ENCODE data around the gene CCDC14. TPM values are rescaled to one million over a fixed set of nuclear protein-coding genes. Genes with fewer than 3 reads are reported as not detected.

Gene CCDC14
- total and polyA plus RNA-seq, 5 donors from 2014 or later = 4.1 to 50.5 (median 9.0) TPM

DNA sequence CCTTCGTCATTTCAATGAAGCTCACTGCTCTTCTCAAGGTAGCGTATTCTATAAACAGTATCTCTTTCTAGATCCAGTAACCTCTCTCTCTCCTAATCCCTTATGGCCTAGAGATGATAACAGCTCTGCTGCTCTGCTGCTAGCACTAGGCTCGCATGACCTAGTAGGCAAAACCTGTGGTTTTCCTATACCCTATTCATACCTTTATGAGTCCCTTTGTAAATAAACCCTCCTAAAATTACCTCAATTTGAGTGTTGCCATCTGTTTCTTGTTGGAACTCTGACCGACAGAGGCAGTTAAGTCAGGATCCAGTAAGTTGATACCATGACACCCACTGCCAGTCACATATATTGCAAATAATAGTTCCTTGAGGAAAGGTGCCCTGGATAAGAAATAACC, 7.3 kb downstream of the CCDC14 start:
- Histone ChIP-seq H3K4me1 (ENCODE audit: control insufficient read depth, insufficient read depth, low read length, poor library complexity, severe bottlenecking) (peaks cover under 1% of the 10 kb centered on the region), H3K27me3 (ENCODE audit: control insufficient read depth, insufficient read depth, low read length) (no peaks in the 10 kb centered on the region), H3K36me3 (ENCODE audit: control insufficient read depth, insufficient read depth, low read length) (peaks cover 19% of the 10 kb centered on the region), H3K27ac (ENCODE audit: insufficient read depth, low read length, poor library complexity, severe bottlenecking) (no peak overlapping the region), H3K9me3 (ENCODE audit: control insufficient read depth in 2 of 2, low read length in 2 of 2) (no peaks in the 10 kb centered on the region), H3K4me3 (ENCODE audit: low read depth, low read length) (no peak overlapping the region)
- Mint-ChIP-seq H3K9me3 (no peaks in the 10 kb centered on the region), H3K4me3 (no peak overlapping the region), H3K36me3 (peaks cover 16% of the 10 kb centered on the region), H3K4me1 (peaks cover 12 to 20% (median 15%) of the 10 kb centered on the region in 4 donors), H3K27me3 (no peaks in the 10 kb centered on the region), H3K27ac (no peak overlapping the region)
- DNase-seq = no peak
- ATAC-seq (ENCODE audit: low read depth in 2 of 2) = no peak

DNA sequence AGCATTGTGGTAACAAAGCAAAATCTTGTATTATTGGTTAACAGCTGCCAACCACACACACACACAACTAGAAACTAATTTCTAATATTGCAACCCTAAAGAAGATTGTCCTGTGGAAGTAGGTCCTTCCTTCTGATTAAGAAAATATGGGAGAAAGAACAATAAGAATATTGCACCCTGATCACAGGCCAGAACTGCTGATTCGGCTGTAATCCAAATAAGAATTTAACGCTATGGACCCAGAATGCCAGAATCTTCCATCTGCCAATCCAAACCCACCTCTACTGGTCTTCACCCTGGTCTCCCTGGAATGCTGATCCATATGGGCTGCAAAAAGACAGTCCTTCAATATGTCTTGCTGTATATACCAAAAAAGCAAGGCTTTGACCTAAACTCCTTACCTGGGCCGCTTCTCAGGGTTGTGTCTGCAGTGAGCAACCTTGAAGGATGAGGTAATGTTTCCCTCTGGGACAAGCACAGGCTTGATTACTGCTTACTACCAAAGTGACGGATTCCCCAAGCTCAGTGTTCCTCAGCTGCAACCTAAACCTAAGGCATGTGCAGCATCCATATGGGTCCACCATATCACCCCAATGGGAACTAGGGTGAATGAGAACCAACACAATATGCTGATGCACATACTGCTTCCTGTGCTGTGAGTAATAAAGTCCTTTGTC, 8.0 kb downstream of the CCDC14 start:
- Mint-ChIP-seq H3K36me3 (peaks cover 20% of the 10 kb centered on the region), H3K27ac (no peak overlapping the region), H3K4me1 (peaks cover 5 to 20% (median 8%) of the 10 kb centered on the region in 4 donors), H3K27me3 (no peaks in the 10 kb centered on the region), H3K9me3 (no peaks in the 10 kb centered on the region), H3K4me3 (no peak overlapping the region)
- Histone ChIP-seq H3K27me3 (ENCODE audit: control insufficient read depth, insufficient read depth, low read length) (no peaks in the 10 kb centered on the region), H3K4me3 (ENCODE audit: low read depth, low read length) (no peak overlapping the region), H3K27ac (ENCODE audit: insufficient read depth, low read length, poor library complexity, severe bottlenecking) (no peak overlapping the region), H3K36me3 (ENCODE audit: control insufficient read depth, insufficient read depth, low read length) (peaks cover 23% of the 10 kb centered on the region), H3K4me1 (ENCODE audit: control insufficient read depth, insufficient read depth, low read length, poor library complexity, severe bottlenecking) (no peaks in the 10 kb centered on the region), H3K9me3 (ENCODE audit: control insufficient read depth in 2 of 2, low read length in 2 of 2) (no peaks in the 10 kb centered on the region)
- DNase-seq (no peak), ATAC-seq (ENCODE audit: low read depth in 2 of 2) (no peak)

DNA sequence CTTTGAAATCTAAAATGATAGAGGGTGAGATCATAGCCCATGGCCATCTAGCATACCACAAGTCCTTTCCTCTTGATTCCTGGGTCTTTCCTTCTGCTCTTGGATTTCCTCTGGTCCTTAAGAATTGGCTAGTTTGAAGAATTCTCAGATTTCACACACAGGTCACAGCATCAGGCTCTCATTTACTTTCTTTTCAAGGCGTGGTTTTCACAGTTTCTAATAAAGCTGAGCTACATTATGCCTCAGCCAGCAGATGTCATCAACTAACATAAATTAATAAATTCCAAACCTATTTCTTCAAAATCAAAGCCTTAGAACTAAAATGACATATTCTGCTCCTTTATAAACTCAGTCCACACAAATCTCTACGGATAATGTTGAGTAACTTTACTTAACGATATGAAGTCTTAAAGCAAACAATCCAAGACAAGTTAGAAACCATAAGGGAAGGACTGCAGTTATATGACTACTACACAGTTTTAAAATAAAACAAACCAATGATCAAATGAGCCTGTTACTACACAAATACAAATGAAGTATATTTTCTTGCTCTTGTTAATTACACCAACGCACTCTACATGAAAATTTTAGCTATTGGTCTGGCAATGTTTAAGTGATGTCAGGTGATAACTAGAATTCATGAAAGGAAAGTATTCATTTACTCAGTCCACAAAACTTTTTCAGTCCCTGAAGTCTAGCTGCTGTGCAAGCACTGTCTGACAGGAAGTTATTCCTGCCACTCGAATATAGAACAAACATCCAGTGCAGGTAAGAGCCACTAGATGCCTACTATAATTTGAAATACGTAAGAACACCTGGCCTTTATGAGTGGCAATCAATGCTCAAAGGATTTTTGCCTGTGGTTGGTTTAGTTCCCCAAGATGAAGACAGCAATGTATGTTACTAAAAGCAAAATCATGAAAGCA, 9.2 kb downstream of the CCDC14 start:
- Histone ChIP-seq H3K27ac (ENCODE audit: insufficient read depth, low read length, poor library complexity, severe bottlenecking) (no peak overlapping the region), H3K4me3 (ENCODE audit: low read depth, low read length) (no peak overlapping the region), H3K27me3 (ENCODE audit: control insufficient read depth, insufficient read depth, low read length) (no peaks in the 10 kb centered on the region), H3K4me1 (ENCODE audit: control insufficient read depth, insufficient read depth, low read length, poor library complexity, severe bottlenecking) (no peaks in the 10 kb centered on the region), H3K9me3 (ENCODE audit: control insufficient read depth in 2 of 2, low read length in 2 of 2) (no peaks in the 10 kb centered on the region), H3K36me3 (ENCODE audit: control insufficient read depth, insufficient read depth, low read length) (peaks cover 30% of the 10 kb centered on the region)
- ATAC-seq (ENCODE audit: low read depth in 2 of 2) = no peak
- no peaks in the 10 kb centered on the region for H3K9me3 Mint-ChIP-seq
- peaks cover 0 to 18% (median 2%) of the 10 kb centered on the region in 4 donors for H3K4me1 Mint-ChIP-seq
- H3K36me3 Mint-ChIP-seq = peaks cover 23% of the 10 kb centered on the region
- no peak for DNase-seq
- no peak overlapping the region for H3K27ac Mint-ChIP-seq
- no peak overlapping the region for H3K4me3 Mint-ChIP-seq
- H3K27me3 Mint-ChIP-seq = no peaks in the 10 kb centered on the region

DNA sequence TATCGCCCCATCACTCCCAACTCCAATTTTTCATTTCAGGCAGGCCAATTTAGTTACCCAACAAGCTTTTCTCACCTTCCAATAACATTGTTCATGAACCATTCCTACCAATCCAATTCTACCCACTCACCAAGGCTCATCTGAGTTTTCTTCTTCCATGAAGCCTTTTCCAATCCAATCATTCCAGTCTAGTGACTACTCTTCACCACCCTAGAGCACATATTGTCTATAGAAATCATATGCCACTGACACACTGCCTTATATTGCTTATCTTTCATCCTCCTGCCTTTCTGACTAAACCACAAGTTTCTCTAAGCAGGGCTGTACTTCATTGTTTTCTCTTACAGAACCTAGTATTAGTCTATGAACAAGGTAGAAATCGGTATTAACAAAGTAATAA, 11.4 kb downstream of the CCDC14 start:
- no peaks in the 10 kb centered on the region for H3K4me1 ChIP-seq (ENCODE audit: control insufficient read depth, insufficient read depth, low read length, poor library complexity, severe bottlenecking)
- Mint-ChIP-seq H3K4me3 (no peak overlapping the region), H3K27me3 (no peaks in the 10 kb centered on the region), H3K4me1 (peaks cover 0 to 16% (median 0%) of the 10 kb centered on the region in 4 donors), H3K27ac (no peak overlapping the region), H3K9me3 (no peaks in the 10 kb centered on the region), H3K36me3 (peaks cover 20% of the 10 kb centered on the region)
- DNase-seq (no peak), ATAC-seq (ENCODE audit: low read depth in 2 of 2) (no peak)
- H3K27ac ChIP-seq (ENCODE audit: insufficient read depth, low read length, poor library complexity, severe bottlenecking) = no peak overlapping the region
- H3K4me3 ChIP-seq (ENCODE audit: low read depth, low read length) = no peak overlapping the region
- H3K27me3 ChIP-seq (ENCODE audit: control insufficient read depth, insufficient read depth, low read length) = no peaks in the 10 kb centered on the region
- peaks cover 30% of the 10 kb centered on the region for H3K36me3 ChIP-seq (ENCODE audit: control insufficient read depth, insufficient read depth, low read length)
- no peaks in the 10 kb centered on the region for H3K9me3 ChIP-seq (ENCODE audit: control insufficient read depth in 2 of 2, low read length in 2 of 2)

DNA sequence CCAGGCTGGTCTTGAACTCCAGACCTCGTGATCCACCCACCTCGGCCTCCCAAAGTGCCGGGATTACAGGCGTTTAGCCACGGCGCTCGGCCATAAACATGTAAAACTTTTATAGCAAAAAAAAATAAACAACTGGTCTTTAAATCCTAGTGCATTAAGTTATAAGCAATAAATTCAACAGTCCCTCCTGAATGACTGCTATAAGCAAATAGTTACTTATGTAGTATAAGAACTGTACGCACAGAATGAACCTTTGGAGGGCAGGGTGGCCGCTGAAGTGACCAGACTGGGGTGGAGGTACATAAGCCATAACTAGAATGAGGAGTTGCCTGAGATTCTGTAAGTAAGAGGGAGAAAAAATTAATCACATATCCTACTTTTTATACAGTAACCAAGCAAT, 12.6 kb downstream of the CCDC14 start:
- Mint-ChIP-seq H3K4me3 (no peak overlapping the region), H3K27ac (no peak overlapping the region), H3K27me3 (no peaks in the 10 kb centered on the region), H3K4me1 (peaks cover 0 to 16% (median 0%) of the 10 kb centered on the region in 4 donors), H3K9me3 (no peaks in the 10 kb centered on the region), H3K36me3 (peaks cover 32% of the 10 kb centered on the region)
- Histone ChIP-seq H3K36me3 (ENCODE audit: control insufficient read depth, insufficient read depth, low read length) (peaks cover 40% of the 10 kb centered on the region), H3K27me3 (ENCODE audit: control insufficient read depth, insufficient read depth, low read length) (no peaks in the 10 kb centered on the region), H3K4me3 (ENCODE audit: low read depth, low read length) (no peak overlapping the region), H3K27ac (ENCODE audit: insufficient read depth, low read length, poor library complexity, severe bottlenecking) (no peak overlapping the region), H3K9me3 (ENCODE audit: control insufficient read depth in 2 of 2, low read length in 2 of 2) (no peaks in the 10 kb centered on the region), H3K4me1 (ENCODE audit: control insufficient read depth, insufficient read depth, low read length, poor library complexity, severe bottlenecking) (no peaks in the 10 kb centered on the region)
- ATAC-seq (ENCODE audit: low read depth in 2 of 2) = no peak
- no peak for DNase-seq

DNA sequence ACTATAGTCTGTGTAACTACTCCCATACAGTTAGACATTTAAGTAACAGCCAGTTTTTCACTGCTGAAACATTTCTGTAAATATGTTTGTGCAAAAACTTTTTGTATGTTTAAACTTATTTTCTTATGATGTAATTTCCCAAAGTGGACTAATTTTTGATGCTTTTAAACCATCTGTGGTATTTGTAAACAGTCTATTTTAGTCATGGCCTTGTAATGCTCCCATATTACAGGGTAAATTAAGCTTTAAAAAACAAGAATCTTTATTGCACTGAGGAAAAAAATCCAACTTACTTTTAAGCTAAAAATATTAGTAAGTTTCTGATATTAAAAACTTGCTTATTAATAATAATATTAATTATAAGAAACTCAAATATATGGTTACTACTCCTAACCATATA, 13.5 kb downstream of the CCDC14 start:
- Mint-ChIP-seq H3K27me3 (no peaks in the 10 kb centered on the region), H3K36me3 (peaks cover 30% of the 10 kb centered on the region), H3K9me3 (no peaks in the 10 kb centered on the region), H3K4me1 (peaks cover 0 to 9% (median 0%) of the 10 kb centered on the region in 4 donors), H3K27ac (no peak overlapping the region), H3K4me3 (no peak overlapping the region)
- no peak overlapping the region for H3K4me3 ChIP-seq (ENCODE audit: low read depth, low read length)
- peaks cover 41% of the 10 kb centered on the region for H3K36me3 ChIP-seq (ENCODE audit: control insufficient read depth, insufficient read depth, low read length)
- H3K9me3 ChIP-seq (ENCODE audit: control insufficient read depth in 2 of 2, low read length in 2 of 2) = no peaks in the 10 kb centered on the region
- no peak overlapping the region for H3K27ac ChIP-seq (ENCODE audit: insufficient read depth, low read length, poor library complexity, severe bottlenecking)
- H3K4me1 ChIP-seq (ENCODE audit: control insufficient read depth, insufficient read depth, low read length, poor library complexity, severe bottlenecking) = no peaks in the 10 kb centered on the region
- ATAC-seq (ENCODE audit: low read depth in 2 of 2) (no peak), DNase-seq (no peak)
- no peaks in the 10 kb centered on the region for H3K27me3 ChIP-seq (ENCODE audit: control insufficient read depth, insufficient read depth, low read length)

DNA sequence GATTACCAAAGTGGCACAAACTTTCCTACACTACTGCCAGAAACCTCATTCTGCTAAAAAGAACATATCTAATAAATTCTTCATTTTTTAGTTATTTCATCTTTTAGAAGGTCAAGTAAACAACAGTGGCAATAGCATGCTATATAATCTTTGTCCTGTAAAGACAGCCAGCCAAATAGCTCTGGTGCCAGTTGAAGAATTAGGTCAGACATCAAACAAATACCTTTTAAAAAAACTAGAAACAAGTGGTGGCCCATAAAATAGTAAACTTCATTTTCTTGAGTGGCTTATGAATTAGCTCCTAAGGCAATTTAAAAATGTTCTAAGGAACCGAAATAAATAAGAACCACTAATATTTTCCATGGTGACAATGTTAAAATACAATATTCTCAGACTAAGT, 19.5 kb downstream of the CCDC14 start:
- Histone ChIP-seq H3K4me3 (ENCODE audit: low read depth, low read length) (no peak overlapping the region), H3K36me3 (ENCODE audit: control insufficient read depth, insufficient read depth, low read length) (peaks cover 24% of the 10 kb centered on the region), H3K27ac (ENCODE audit: insufficient read depth, low read length, poor library complexity, severe bottlenecking) (no peak overlapping the region), H3K27me3 (ENCODE audit: control insufficient read depth, insufficient read depth, low read length) (no peaks in the 10 kb centered on the region), H3K4me1 (ENCODE audit: control insufficient read depth, insufficient read depth, low read length, poor library complexity, severe bottlenecking) (no peaks in the 10 kb centered on the region), H3K9me3 (ENCODE audit: control insufficient read depth in 2 of 2, low read length in 2 of 2) (no peaks in the 10 kb centered on the region)
- H3K27ac Mint-ChIP-seq = no peak overlapping the region
- DNase-seq (no peak), ATAC-seq (ENCODE audit: low read depth in 2 of 2) (no peak)
- H3K27me3 Mint-ChIP-seq = no peaks in the 10 kb centered on the region
- no peaks in the 10 kb centered on the region for H3K9me3 Mint-ChIP-seq
- peaks cover 51% of the 10 kb centered on the region for H3K36me3 Mint-ChIP-seq
- no peak overlapping the region for H3K4me3 Mint-ChIP-seq
- peaks cover 0 to 8% (median 2%) of the 10 kb centered on the region in 4 donors for H3K4me1 Mint-ChIP-seq
